Activated T-cell treated with anti-CD3 and anti-CD28 coated beads, Interleukin-2, amount 50 U/mL, for 72 hours (primary cell): ENCODE data around the gene RTKN2. TPM values are rescaled to one million over a fixed set of nuclear protein-coding genes. Genes with fewer than 3 reads are reported as not detected.
"Not testable (repeated sequence)": the region's sequence is repeated elsewhere in the genome, so short reads cannot be mapped to it uniquely, and the experiment has no call there.

ENCODE experiments used
- ATAC-seq, 2 donors: fragments of 150-1000 bp; cut with Tn5 transposase; replicated peaks in 1 of 2; 2 replicates each; pipeline ENCODE4 v1.10.0; 2021; ENCODE audit warnings: moderate library complexity in 2 of 2, mild to moderate bottlenecking in 1 of 2
- DNase-seq, 2 donors: peaks; one replicate each; pipeline ENCODE4 v3.0.0; 2021 to 2022; ENCODE audit warnings: mixed read lengths in 1 of 2
- H3K27ac Mint-ChIP-seq: one replicate; pipeline ENCODE4 v1.8.0; 2022; ENCODE audit warnings: mild to moderate bottlenecking, moderate library complexity, mixed read lengths
- H3K27me3 Mint-ChIP-seq: one replicate; pipeline ENCODE4 v1.8.0; 2022; ENCODE audit warnings: low read depth, mixed read lengths
- H3K36me3 Mint-ChIP-seq, 2 donors: one replicate each; pipeline ENCODE4 v1.8.0; 2022; ENCODE audit warnings: mixed read lengths in 2 of 2, mild to moderate bottlenecking in 1 of 2; ENCODE audit not compliant: insufficient read depth in 2 of 2
- H3K4me1 Mint-ChIP-seq: one replicate; pipeline ENCODE4 v1.8.0; 2022; ENCODE audit warnings: low read depth, mixed read lengths
- H3K4me3 Mint-ChIP-seq, 2 donors: one replicate each; pipeline ENCODE4 v1.8.0; 2022; ENCODE audit warnings: mild to moderate bottlenecking in 2 of 2, mixed read lengths in 2 of 2, moderate library complexity in 2 of 2
- H3K9me3 Mint-ChIP-seq, 2 donors: one replicate each; pipeline ENCODE4 v1.8.0; 2022; ENCODE audit warnings: mixed read lengths in 2 of 2
- total RNA-seq, 2 donors: library from RNA; stranded (reverse); gene quantifications; one replicate each; pipeline ENCODE4 v1.2.3, GENCODE V29; 2022

The RTKN2 gene
- total RNA-seq, result 10 to 100 TPM in 1 of 2 donors, 1 to 10 TPM in 1; 9.8 to 18.7 TPM

- peaks cover 33% of the 10 kb centered on the region for H3K4me1 Mint-ChIP-seq
- ATAC-seq (peak; percentile 91 to 92), DNase-seq (peak; percentile 83 to 85)
- H3K36me3 Mint-ChIP-seq, result no peaks in the 10 kb centered on the region
- H3K27ac Mint-ChIP-seq, result peak within 1 kb of the TSS; percentile 14
- peaks cover 34% of the 10 kb centered on the region for H3K27me3 Mint-ChIP-seq
- H3K4me3 Mint-ChIP-seq, result peak within 1 kb of the TSS; percentile 81
- H3K9me3 Mint-ChIP-seq, result no peaks in the 10 kb centered on the region
These were observed at the start of gene RTKN2 for GRCh38 chr10:62268399-62269114. Gene RTKN2 (minus strand): TSS chr10:62268844. CDS start chr10:62268610, 234 bp downstream.

GRCh38 chr10:62317257-62317656 lies 48.6 kb upstream of the RTKN2 start:
- no peak overlapping the region for H3K4me3 Mint-ChIP-seq
- no peaks in the 10 kb centered on the region for H3K4me1 Mint-ChIP-seq
- H3K27ac Mint-ChIP-seq, result no peak overlapping the region
- DNase-seq, result no peak
- no peaks in the 10 kb centered on the region for H3K36me3 Mint-ChIP-seq
- peaks cover 10% of the 10 kb centered on the region for H3K27me3 Mint-ChIP-seq
- no peak for ATAC-seq
- H3K9me3 Mint-ChIP-seq, result no peaks in the 10 kb centered on the region

- no peak for ATAC-seq
- Mint-ChIP-seq H3K4me3 (no peak overlapping the region), H3K27ac (no peak overlapping the region), H3K36me3 (no peaks in the 10 kb centered on the region), H3K9me3 (no peaks in the 10 kb centered on the region), H3K27me3 (peaks cover 27% of the 10 kb centered on the region), H3K4me1 (peaks cover 21% of the 10 kb centered on the region)
- no peak for DNase-seq
These were observed 40.6 kb upstream of the RTKN2 start for GRCh38 chr10:62309254-62309653.

GRCh38 chr10:62308101-62308500 lies 39.5 kb upstream of the RTKN2 start:
- H3K9me3 Mint-ChIP-seq, result no peaks in the 10 kb centered on the region
- ATAC-seq (no peak), DNase-seq (no peak)
- H3K27me3 Mint-ChIP-seq, result peaks cover 27% of the 10 kb centered on the region
- no peak overlapping the region for H3K27ac Mint-ChIP-seq
- no peaks in the 10 kb centered on the region for H3K36me3 Mint-ChIP-seq
- H3K4me3 Mint-ChIP-seq, result no peak overlapping the region
- H3K4me1 Mint-ChIP-seq, result peaks cover 24% of the 10 kb centered on the region

- H3K27ac Mint-ChIP-seq, result no peak overlapping the region
- H3K4me1 Mint-ChIP-seq, result peaks cover 28% of the 10 kb centered on the region
- no peaks in the 10 kb centered on the region for H3K9me3 Mint-ChIP-seq
- DNase-seq (no peak), ATAC-seq (no peak)
- H3K4me3 Mint-ChIP-seq, result no peak overlapping the region
- no peaks in the 10 kb centered on the region for H3K36me3 Mint-ChIP-seq
- peaks cover 27% of the 10 kb centered on the region for H3K27me3 Mint-ChIP-seq
These were observed 39.0 kb upstream of the RTKN2 start for GRCh38 chr10:62307635-62308034.

GRCh38 chr10:62306663-62307062 lies 38.0 kb upstream of the RTKN2 start:
- Mint-ChIP-seq H3K36me3 (no peaks in the 10 kb centered on the region), H3K27me3 (peaks cover 22% of the 10 kb centered on the region), H3K4me3 (no peak overlapping the region), H3K4me1 (peaks cover 30% of the 10 kb centered on the region), H3K27ac (no peak overlapping the region), H3K9me3 (no peaks in the 10 kb centered on the region)
- no peak for DNase-seq
- no peak for ATAC-seq

GRCh38 chr10:62305813-62306212 lies 37.2 kb upstream of the RTKN2 start:
- H3K27ac Mint-ChIP-seq, result no peak overlapping the region
- no peak overlapping the region for H3K4me3 Mint-ChIP-seq
- DNase-seq (no peak), ATAC-seq (no peak)
- H3K27me3 Mint-ChIP-seq, result peaks cover 18% of the 10 kb centered on the region
- peaks cover 2% of the 10 kb centered on the region in 2 donors for H3K9me3 Mint-ChIP-seq
- peaks cover 2 to 5% of the 10 kb centered on the region in 2 donors for H3K36me3 Mint-ChIP-seq
- H3K4me1 Mint-ChIP-seq, result peaks cover 30% of the 10 kb centered on the region

GRCh38 chr10:62303922-62304321 lies 35.3 kb upstream of the RTKN2 start:
- ATAC-seq (no peak), DNase-seq (no peak)
- Mint-ChIP-seq H3K4me3 (no peak overlapping the region), H3K27ac (no peak overlapping the region), H3K9me3 (peaks cover 5 to 8% of the 10 kb centered on the region in 2 donors), H3K27me3 (peaks cover 12% of the 10 kb centered on the region), H3K36me3 (peaks cover 5 to 8% of the 10 kb centered on the region in 2 donors), H3K4me1 (peaks cover 30% of the 10 kb centered on the region)

GRCh38 chr10:62302760-62303159 lies 34.1 kb upstream of the RTKN2 start:
- peaks cover 5 to 8% of the 10 kb centered on the region in 2 donors for H3K9me3 Mint-ChIP-seq
- no peak for DNase-seq
- peaks cover 30% of the 10 kb centered on the region for H3K4me1 Mint-ChIP-seq
- no peak overlapping the region for H3K27ac Mint-ChIP-seq
- H3K4me3 Mint-ChIP-seq, result no peak overlapping the region
- peaks cover 8% of the 10 kb centered on the region for H3K27me3 Mint-ChIP-seq
- ATAC-seq, result no peak
- H3K36me3 Mint-ChIP-seq, result peaks cover 5 to 8% of the 10 kb centered on the region in 2 donors

GRCh38 chr10:62297857-62298256 lies 29.2 kb upstream of the RTKN2 start:
- Mint-ChIP-seq H3K36me3 (peaks cover 5 to 8% of the 10 kb centered on the region in 2 donors), H3K4me1 (peaks cover 4% of the 10 kb centered on the region), H3K9me3 (peaks cover 5 to 8% of the 10 kb centered on the region in 2 donors), H3K4me3 (no peak overlapping the region), H3K27ac (no peak overlapping the region), H3K27me3 (peaks cover 31% of the 10 kb centered on the region)
- no peak for DNase-seq
- no peak for ATAC-seq

- H3K9me3 Mint-ChIP-seq, result no peaks in the 10 kb centered on the region
- peaks cover 7% of the 10 kb centered on the region for H3K27me3 Mint-ChIP-seq
- no peak overlapping the region for H3K4me3 Mint-ChIP-seq
- ATAC-seq, result no peak
- no peak for DNase-seq
- H3K36me3 Mint-ChIP-seq, result no peaks in the 10 kb centered on the region
- no peak overlapping the region for H3K27ac Mint-ChIP-seq
- no peaks in the 10 kb centered on the region for H3K4me1 Mint-ChIP-seq
These were observed 15.6 kb upstream of the RTKN2 start for GRCh38 chr10:62284221-62284620.

GRCh38 chr10:62281348-62281747 lies 12.7 kb upstream of the RTKN2 start:
- H3K36me3 Mint-ChIP-seq, H3K4me3 Mint-ChIP-seq, DNase-seq, H3K27me3 Mint-ChIP-seq, ATAC-seq, H3K27ac Mint-ChIP-seq, H3K9me3 Mint-ChIP-seq, H3K4me1 Mint-ChIP-seq: not testable (repeated sequence)

GRCh38 chr10:62280392-62280791 lies 11.7 kb upstream of the RTKN2 start:
- DNase-seq, H3K4me1 Mint-ChIP-seq, H3K9me3 Mint-ChIP-seq, H3K4me3 Mint-ChIP-seq, H3K36me3 Mint-ChIP-seq, H3K27me3 Mint-ChIP-seq, H3K27ac Mint-ChIP-seq, ATAC-seq: not testable (repeated sequence)

GRCh38 chr10:62278441-62278910 lies 9.8 kb upstream of the RTKN2 start:
- Mint-ChIP-seq H3K4me1 (no peaks in the 10 kb centered on the region), H3K9me3 (no peaks in the 10 kb centered on the region), H3K27ac (no peak overlapping the region), H3K36me3 (no peaks in the 10 kb centered on the region), H3K4me3 (no peak overlapping the region), H3K27me3 (no peaks in the 10 kb centered on the region)
- no peak for ATAC-seq
- DNase-seq, result no peak
